GM23338 (cell line): ENCODE results near the gene PUS7. TPM values are rescaled to one million over a fixed set of nuclear protein-coding genes. Genes with fewer than 3 reads are reported as not detected.

Experiments
- ATAC-seq: fragments of 200-7000 bp; cut with Tn5 transposase; 3 replicates; pipeline ENCODE4 v1.9.1; 2020
- DNase-seq: peaks from one replicate; pipeline ENCODE4 v3.0.0-alpha.2; 2015; ENCODE audit warnings: low spot score
- H2AFZ ChIP-seq: fragments of 200-600 bp; sonication (generic); 2 replicates; pipeline ENCODE4 v1.8.0; 2016; ENCODE audit warnings: antibody characterized with exemption, mild to moderate bottlenecking, moderate library complexity
- H3F3A ChIP-seq: fragments of 200-600 bp; sonication (generic); replicated peaks from 2 replicates; pipeline ENCODE4 v1.8.0; 2017; ENCODE audit warnings: antibody characterized with exemption, mixed run types, low read depth
- H3K27ac ChIP-seq: fragments of 200-600 bp; sonication (generic); 2 replicates; pipeline ENCODE4 v1.6.1; 2016; ENCODE audit warnings: low read depth
- H3K27me3 ChIP-seq: fragments of 200-600 bp; sonication (generic); 2 replicates; pipeline ENCODE4 v1.8.0; 2016; ENCODE audit warnings: mild to moderate bottlenecking, mixed run types, moderate library complexity; ENCODE audit not compliant: insufficient read depth
- H3K36me3 ChIP-seq: fragments of 200-600 bp; sonication (generic); 2 replicates; pipeline ENCODE4 v1.8.0; 2016; ENCODE audit warnings: mild to moderate bottlenecking; ENCODE audit not compliant: insufficient read depth
- H3K4me1 ChIP-seq: fragments of 200-600 bp; sonication (generic); 2 replicates; pipeline ENCODE4 v1.8.0; 2016; ENCODE audit warnings: mild to moderate bottlenecking, moderate library complexity; ENCODE audit not compliant: insufficient read depth
- H3K4me2 ChIP-seq: fragments of 200-600 bp; sonication (generic); 2 replicates; pipeline ENCODE4 v1.7.1; 2017; ENCODE audit warnings: mixed run types
- H3K4me3 ChIP-seq: fragments of 200-600 bp; sonication (generic); 2 replicates; pipeline ENCODE4 v1.6.1; 2016; ENCODE audit warnings: mixed run types
- H3K79me2 ChIP-seq: fragments of 200-600 bp; sonication (generic); replicated peaks from 2 replicates; pipeline ENCODE4 v1.8.0; 2017; ENCODE audit warnings: mild to moderate bottlenecking; ENCODE audit not compliant: insufficient read depth
- H3K9me2 ChIP-seq: fragments of 200-600 bp; sonication (generic); 2 replicates; pipeline ENCODE4 v1.8.0; 2017; ENCODE audit not compliant: insufficient read depth
- H4K20me1 ChIP-seq: fragments of 200-600 bp; sonication (generic); replicated peaks from 2 replicates; pipeline ENCODE4 v1.8.0; 2017; ENCODE audit warnings: mild to moderate bottlenecking; ENCODE audit not compliant: insufficient read depth
- H3K27ac Mint-ChIP-seq: 2 replicates; pipeline ENCODE4 v1.8.0; 2020; ENCODE audit warnings: inconsistent platforms, mild to moderate bottlenecking, moderate library complexity, mixed read lengths
- H3K27me3 Mint-ChIP-seq: 3 replicates; pipeline ENCODE4 v1.8.0; 2022; ENCODE audit warnings: low read depth, mild to moderate bottlenecking, moderate library complexity, mixed read lengths, inconsistent platforms; ENCODE audit not compliant: insufficient read depth, poor library complexity
- H3K36me3 Mint-ChIP-seq: 3 replicates; pipeline ENCODE4 v1.8.0; 2021; ENCODE audit warnings: low read depth, mild to moderate bottlenecking, inconsistent platforms, moderate library complexity, mixed read lengths
- H3K4me1 Mint-ChIP-seq: 3 replicates; pipeline ENCODE4 v1.8.0; 2020; ENCODE audit warnings: mild to moderate bottlenecking, inconsistent platforms, mixed read lengths
- H3K4me3 Mint-ChIP-seq: 3 replicates; pipeline ENCODE4 v1.8.0; 2021; ENCODE audit warnings: moderate library complexity, mild to moderate bottlenecking, inconsistent platforms, mixed read lengths
- H3K9me3 Mint-ChIP-seq: 3 replicates; pipeline ENCODE4 v1.8.0; 2020; ENCODE audit warnings: moderate library complexity, mild to moderate bottlenecking, inconsistent platforms, mixed read lengths
- CREB1 ChIP-seq: fragments of 250-450 bp; sonication (Bioruptor Pico); IDR thresholded peaks from 2 replicates; pipeline ENCODE4 v1.5.0; 2020; ENCODE audit warnings: low read depth, mild to moderate bottlenecking, moderate library complexity
- EZH2 ChIP-seq: fragments of 200-600 bp; sonication (generic); IDR thresholded peaks from one replicate; pipeline ENCODE4 v1.8.0; 2017; ENCODE audit warnings: antibody characterized with exemption, mild to moderate bottlenecking, low read depth; ENCODE audit not compliant: unreplicated experiment
- EZH2phosphoT487 ChIP-seq: fragments of 200-600 bp; sonication (generic); IDR thresholded peaks from one replicate; pipeline ENCODE4 v1.8.1; 2018; ENCODE audit warnings: antibody characterized with exemption; ENCODE audit not compliant: unreplicated experiment
- JUNB ChIP-seq: IDR thresholded peaks from one replicate; pipeline ENCODE4 v1.6.1; 2016; ENCODE audit warnings: antibody characterized with exemption; ENCODE audit not compliant: unreplicated experiment
- NANOG ChIP-seq: IDR thresholded peaks from 2 replicates; pipeline ENCODE4 v1.6.1; 2016; ENCODE audit warnings: antibody characterized with exemption, borderline replicate concordance
- POLR2AphosphoS5 ChIP-seq: IDR thresholded peaks from 2 replicates; pipeline ENCODE4 v1.6.1; 2016; ENCODE audit warnings: antibody characterized with exemption, low read depth
- STAT1 ChIP-seq: IDR thresholded peaks from one replicate; pipeline ENCODE4 v1.6.1; 2016; ENCODE audit warnings: antibody characterized with exemption; ENCODE audit not compliant: unreplicated experiment
- ZNF114 ChIP-seq: fragments of 250-450 bp; sonication (Bioruptor Pico); IDR thresholded peaks from 2 replicates; pipeline ENCODE4 v1.5.0; 2020; ENCODE audit warnings: mild to moderate bottlenecking, moderate library complexity
- ZNF331 ChIP-seq: fragments of 250-450 bp; sonication (Bioruptor Pico); IDR thresholded peaks from 2 replicates; pipeline ENCODE4 v1.5.0; 2020; ENCODE audit warnings: low read depth, mild to moderate bottlenecking, moderate library complexity
- polyA plus RNA-seq: library from polyadenylated mRNA; unstranded; fragments of >200 nt; fragmentation: Nextera tagmentation; extraction: Ambion mirVana; gene quantifications from 2 replicates; pipeline ENCODE4 v1.2.1, GENCODE V29; 2016
- total RNA-seq: library from RNA; depleted of rRNA; stranded (reverse); fragments of >200 nt; shearing (Covaris generic); gene quantifications from 2 replicates; pipeline ENCODE4 v1.2.3, GENCODE V29; 2014
- TF ChIP-seq, protein P1 (sequence below): IDR thresholded peaks from one replicate; pipeline ENCODE4 v1.6.1; 2018; ENCODE audit warnings: antibody characterized with exemption; ENCODE audit not compliant: unreplicated experiment
- TF ChIP-seq, protein P2 (sequence below): IDR thresholded peaks from 2 replicates; pipeline ENCODE4 v1.6.1; 2016; ENCODE audit warnings: antibody characterized with exemption
- TF ChIP-seq, protein P3 (sequence below), 2 experiments: fragments of 200-600 bp in 1 of 2; sonication (generic) in 1 of 2; conservative IDR thresholded peaks; 2 replicates each; pipeline versions ENCODE4 v1.5.1 to v1.6.1; 2016 to 2017; ENCODE audit warnings: antibody characterized with exemption in 2 of 2, low read depth in 2 of 2, mild to moderate bottlenecking in 2 of 2, moderate library complexity in 1 of 2
- TF ChIP-seq, protein P4 (sequence below): fragments of 250-450 bp; sonication (Bioruptor Pico); IDR thresholded peaks from 2 replicates; pipeline ENCODE4 v1.5.0; 2020; ENCODE audit warnings: mild to moderate bottlenecking, moderate library complexity

The PUS7 gene
- total and polyA plus RNA-seq, 2 experiments from 2014 or later, result 34.8 to 62.2 TPM

DNA sequence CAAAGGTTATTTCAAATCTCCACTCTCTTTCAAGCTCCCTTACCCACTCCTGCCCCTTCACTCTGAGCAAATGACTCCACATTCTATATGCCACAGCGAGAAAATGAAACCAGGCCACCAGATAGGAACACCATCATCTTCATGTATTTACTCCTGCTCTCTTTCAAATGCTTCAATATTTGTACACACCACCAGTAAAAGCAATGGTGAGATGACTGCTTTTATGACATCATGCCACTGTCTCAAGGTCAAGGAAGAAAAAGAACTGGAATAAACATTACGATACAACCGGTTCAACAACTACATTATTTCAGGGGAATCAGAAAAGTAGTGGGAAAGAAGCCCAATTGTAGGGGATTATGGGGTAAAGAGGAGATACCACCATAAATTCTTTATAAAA is 32.7 kb downstream of the PUS7 start:
- Histone ChIP-seq H3K27me3 (no peaks in the 10 kb centered on the region), H2AFZ (no peak overlapping the region), H3K79me2 (peaks cover 14% of the 10 kb centered on the region; the same call in 1 of the 2 replicates), H3K4me2 (no peak overlapping the region), H3K36me3 (peaks cover 29% of the 10 kb centered on the region), H3K4me3 (no peak overlapping the region), H3F3A (peaks cover 9% of the 10 kb centered on the region; the same call in 1 of the 2 replicates), H3K4me1 (no peaks in the 10 kb centered on the region), H4K20me1 (peaks cover 7% of the 10 kb centered on the region; the same call in 1 of the 2 replicates), H3K9me2 (no peaks in the 10 kb centered on the region), H3K27ac (peak overlapping the region; percentile 13; the same call in 1 of the 2 replicates)
- Mint-ChIP-seq H3K27me3 (no peaks in the 10 kb centered on the region), H3K4me1 (no peaks in the 10 kb centered on the region), H3K9me3 (no peaks in the 10 kb centered on the region), H3K4me3 (no peak overlapping the region), H3K27ac (no peak overlapping the region), H3K36me3 (peaks cover 56% of the 10 kb centered on the region)
- DNase-seq (no peak), ATAC-seq (no peak)
- TF ChIP-seq CREB1 (CRISPR knock-in tag) (no peak), EZH2phosphoT487 (no peak), JUNB (no peak), ZNF331 (no peak), STAT1 (no peak), NANOG (no peak), POLR2AphosphoS5 (no peak), EZH2 (no peak), ZNF114 (CRISPR knock-in tag) (no peak)
- TF ChIP-seq, protein P1, sequence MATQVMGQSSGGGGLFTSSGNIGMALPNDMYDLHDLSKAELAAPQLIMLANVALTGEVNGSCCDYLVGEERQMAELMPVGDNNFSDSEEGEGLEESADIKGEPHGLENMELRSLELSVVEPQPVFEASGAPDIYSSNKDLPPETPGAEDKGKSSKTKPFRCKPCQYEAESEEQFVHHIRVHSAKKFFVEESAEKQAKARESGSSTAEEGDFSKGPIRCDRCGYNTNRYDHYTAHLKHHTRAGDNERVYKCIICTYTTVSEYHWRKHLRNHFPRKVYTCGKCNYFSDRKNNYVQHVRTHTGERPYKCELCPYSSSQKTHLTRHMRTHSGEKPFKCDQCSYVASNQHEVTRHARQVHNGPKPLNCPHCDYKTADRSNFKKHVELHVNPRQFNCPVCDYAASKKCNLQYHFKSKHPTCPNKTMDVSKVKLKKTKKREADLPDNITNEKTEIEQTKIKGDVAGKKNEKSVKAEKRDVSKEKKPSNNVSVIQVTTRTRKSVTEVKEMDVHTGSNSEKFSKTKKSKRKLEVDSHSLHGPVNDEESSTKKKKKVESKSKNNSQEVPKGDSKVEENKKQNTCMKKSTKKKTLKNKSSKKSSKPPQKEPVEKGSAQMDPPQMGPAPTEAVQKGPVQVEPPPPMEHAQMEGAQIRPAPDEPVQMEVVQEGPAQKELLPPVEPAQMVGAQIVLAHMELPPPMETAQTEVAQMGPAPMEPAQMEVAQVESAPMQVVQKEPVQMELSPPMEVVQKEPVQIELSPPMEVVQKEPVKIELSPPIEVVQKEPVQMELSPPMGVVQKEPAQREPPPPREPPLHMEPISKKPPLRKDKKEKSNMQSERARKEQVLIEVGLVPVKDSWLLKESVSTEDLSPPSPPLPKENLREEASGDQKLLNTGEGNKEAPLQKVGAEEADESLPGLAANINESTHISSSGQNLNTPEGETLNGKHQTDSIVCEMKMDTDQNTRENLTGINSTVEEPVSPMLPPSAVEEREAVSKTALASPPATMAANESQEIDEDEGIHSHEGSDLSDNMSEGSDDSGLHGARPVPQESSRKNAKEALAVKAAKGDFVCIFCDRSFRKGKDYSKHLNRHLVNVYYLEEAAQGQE, result no peak
- TF ChIP-seq, protein P2, sequence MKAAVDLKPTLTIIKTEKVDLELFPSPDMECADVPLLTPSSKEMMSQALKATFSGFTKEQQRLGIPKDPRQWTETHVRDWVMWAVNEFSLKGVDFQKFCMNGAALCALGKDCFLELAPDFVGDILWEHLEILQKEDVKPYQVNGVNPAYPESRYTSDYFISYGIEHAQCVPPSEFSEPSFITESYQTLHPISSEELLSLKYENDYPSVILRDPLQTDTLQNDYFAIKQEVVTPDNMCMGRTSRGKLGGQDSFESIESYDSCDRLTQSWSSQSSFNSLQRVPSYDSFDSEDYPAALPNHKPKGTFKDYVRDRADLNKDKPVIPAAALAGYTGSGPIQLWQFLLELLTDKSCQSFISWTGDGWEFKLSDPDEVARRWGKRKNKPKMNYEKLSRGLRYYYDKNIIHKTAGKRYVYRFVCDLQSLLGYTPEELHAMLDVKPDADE, result no peak
- TF ChIP-seq, protein P3, sequence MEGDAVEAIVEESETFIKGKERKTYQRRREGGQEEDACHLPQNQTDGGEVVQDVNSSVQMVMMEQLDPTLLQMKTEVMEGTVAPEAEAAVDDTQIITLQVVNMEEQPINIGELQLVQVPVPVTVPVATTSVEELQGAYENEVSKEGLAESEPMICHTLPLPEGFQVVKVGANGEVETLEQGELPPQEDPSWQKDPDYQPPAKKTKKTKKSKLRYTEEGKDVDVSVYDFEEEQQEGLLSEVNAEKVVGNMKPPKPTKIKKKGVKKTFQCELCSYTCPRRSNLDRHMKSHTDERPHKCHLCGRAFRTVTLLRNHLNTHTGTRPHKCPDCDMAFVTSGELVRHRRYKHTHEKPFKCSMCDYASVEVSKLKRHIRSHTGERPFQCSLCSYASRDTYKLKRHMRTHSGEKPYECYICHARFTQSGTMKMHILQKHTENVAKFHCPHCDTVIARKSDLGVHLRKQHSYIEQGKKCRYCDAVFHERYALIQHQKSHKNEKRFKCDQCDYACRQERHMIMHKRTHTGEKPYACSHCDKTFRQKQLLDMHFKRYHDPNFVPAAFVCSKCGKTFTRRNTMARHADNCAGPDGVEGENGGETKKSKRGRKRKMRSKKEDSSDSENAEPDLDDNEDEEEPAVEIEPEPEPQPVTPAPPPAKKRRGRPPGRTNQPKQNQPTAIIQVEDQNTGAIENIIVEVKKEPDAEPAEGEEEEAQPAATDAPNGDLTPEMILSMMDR (conservative IDR thresholded peaks at IDR 0.05; ENCODE audit: low read depth in 2 of 2), result no peak
- TF ChIP-seq, protein P4, sequence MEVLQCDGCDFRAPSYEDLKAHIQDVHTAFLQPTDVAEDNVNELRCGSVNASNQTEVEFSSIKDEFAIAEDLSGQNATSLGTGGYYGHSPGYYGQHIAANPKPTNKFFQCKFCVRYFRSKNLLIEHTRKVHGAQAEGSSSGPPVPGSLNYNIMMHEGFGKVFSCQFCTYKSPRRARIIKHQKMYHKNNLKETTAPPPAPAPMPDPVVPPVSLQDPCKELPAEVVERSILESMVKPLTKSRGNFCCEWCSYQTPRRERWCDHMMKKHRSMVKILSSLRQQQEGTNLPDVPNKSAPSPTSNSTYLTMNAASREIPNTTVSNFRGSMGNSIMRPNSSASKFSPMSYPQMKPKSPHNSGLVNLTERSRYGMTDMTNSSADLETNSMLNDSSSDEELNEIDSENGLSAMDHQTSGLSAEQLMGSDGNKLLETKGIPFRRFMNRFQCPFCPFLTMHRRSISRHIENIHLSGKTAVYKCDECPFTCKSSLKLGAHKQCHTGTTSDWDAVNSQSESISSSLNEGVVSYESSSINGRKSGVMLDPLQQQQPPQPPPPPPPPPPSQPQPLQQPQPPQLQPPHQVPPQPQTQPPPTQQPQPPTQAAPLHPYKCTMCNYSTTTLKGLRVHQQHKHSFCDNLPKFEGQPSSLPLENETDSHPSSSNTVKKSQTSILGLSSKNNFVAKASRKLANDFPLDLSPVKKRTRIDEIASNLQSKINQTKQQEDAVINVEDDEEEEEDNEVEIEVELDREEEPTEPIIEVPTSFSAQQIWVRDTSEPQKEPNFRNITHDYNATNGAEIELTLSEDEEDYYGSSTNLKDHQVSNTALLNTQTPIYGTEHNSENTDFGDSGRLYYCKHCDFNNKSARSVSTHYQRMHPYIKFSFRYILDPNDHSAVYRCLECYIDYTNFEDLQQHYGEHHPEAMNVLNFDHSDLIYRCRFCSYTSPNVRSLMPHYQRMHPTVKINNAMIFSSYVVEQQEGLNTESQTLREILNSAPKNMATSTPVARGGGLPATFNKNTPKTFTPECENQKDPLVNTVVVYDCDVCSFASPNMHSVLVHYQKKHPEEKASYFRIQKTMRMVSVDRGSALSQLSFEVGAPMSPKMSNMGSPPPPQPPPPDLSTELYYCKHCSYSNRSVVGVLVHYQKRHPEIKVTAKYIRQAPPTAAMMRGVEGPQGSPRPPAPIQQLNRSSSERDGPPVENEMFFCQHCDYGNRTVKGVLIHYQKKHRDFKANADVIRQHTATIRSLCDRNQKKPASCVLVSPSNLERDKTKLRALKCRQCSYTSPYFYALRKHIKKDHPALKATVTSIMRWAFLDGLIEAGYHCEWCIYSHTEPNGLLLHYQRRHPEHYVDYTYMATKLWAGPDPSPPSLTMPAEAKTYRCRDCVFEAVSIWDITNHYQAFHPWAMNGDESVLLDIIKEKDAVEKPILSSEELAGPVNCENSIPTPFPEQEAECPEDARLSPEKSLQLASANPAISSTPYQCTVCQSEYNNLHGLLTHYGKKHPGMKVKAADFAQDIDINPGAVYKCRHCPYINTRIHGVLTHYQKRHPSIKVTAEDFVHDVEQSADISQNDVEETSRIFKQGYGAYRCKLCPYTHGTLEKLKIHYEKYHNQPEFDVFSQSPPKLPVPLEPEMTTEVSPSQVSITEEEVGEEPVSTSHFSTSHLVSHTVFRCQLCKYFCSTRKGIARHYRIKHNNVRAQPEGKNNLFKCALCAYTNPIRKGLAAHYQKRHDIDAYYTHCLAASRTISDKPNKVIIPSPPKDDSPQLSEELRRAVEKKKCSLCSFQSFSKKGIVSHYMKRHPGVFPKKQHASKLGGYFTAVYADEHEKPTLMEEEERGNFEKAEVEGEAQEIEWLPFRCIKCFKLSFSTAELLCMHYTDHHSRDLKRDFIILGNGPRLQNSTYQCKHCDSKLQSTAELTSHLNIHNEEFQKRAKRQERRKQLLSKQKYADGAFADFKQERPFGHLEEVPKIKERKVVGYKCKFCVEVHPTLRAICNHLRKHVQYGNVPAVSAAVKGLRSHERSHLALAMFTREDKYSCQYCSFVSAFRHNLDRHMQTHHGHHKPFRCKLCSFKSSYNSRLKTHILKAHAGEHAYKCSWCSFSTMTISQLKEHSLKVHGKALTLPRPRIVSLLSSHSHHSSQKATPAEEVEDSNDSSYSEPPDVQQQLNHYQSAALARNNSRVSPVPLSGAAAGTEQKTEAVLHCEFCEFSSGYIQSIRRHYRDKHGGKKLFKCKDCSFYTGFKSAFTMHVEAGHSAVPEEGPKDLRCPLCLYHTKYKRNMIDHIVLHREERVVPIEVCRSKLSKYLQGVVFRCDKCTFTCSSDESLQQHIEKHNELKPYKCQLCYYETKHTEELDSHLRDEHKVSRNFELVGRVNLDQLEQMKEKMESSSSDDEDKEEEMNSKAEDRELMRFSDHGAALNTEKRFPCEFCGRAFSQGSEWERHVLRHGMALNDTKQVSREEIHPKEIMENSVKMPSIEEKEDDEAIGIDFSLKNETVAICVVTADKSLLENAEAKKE, result no peak
